Activated CD8-positive, alpha-beta memory T cell treated with anti-CD3 and anti-CD28 coated beads for 1 hour (primary cell): ENCODE results near the gene PCNT.
"Not testable (repeated sequence)": the region's sequence is repeated elsewhere in the genome, so short reads cannot be mapped to it uniquely, and the experiment has no call there.

Source experiments
- DNase-seq, 2 donors: peaks; one replicate each; pipeline ENCODE4 v3.0.0-alpha.2; 2020; ENCODE audit warnings: low read depth in 1 of 2; ENCODE audit errors: extremely low read depth in 1 of 2

PCNT gene

GRCh38 chr21:46441331-46441730 lies 117.4 kb downstream of the PCNT start:
- no peak for DNase-seq

GRCh38 chr21:46441961-46442498 lies 118.1 kb downstream of the PCNT start:
- no peak for DNase-seq

- no peak for DNase-seq
Observed at GRCh38 chr21:46442938-46443337, 119.0 kb downstream of the PCNT start.

- DNase-seq = no peak
Observed at GRCh38 chr21:46443910-46444309, 120.0 kb downstream of the PCNT start.

- DNase-seq = no peak
Observed at GRCh38 chr21:46448108-46448507, 124.2 kb downstream of the PCNT start.

GRCh38 chr21:46448855-46449254 lies 124.9 kb downstream of the PCNT start:
- DNase-seq = not testable (repeated sequence)

DNA sequence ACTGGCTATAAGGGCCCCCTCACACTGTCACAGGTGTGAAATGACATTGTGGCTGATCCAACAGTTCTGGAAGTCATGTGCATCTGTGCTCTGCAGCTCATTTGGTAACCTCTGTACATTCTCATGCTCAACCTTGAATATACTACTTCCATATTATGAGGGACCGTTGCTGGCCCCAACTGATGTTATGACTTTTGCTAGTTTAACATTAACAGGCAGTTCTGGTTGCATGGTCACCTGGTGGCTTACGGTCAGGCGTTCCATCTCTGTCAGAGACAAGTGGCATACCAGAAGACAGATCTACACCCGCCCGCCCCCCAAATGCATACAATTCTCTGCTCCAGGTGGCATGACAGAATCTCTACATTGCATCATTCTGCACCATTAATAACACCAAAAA lies 128.8 kb downstream of the PCNT start:
- DNase-seq = no peak

GRCh38 chr21:46454142-46454541 lies 130.2 kb downstream of the PCNT start:
- DNase-seq = no peak

- no peak for DNase-seq
Observed at GRCh38 chr21:46454634-46455390, 130.9 kb downstream of the PCNT start.

DNA sequence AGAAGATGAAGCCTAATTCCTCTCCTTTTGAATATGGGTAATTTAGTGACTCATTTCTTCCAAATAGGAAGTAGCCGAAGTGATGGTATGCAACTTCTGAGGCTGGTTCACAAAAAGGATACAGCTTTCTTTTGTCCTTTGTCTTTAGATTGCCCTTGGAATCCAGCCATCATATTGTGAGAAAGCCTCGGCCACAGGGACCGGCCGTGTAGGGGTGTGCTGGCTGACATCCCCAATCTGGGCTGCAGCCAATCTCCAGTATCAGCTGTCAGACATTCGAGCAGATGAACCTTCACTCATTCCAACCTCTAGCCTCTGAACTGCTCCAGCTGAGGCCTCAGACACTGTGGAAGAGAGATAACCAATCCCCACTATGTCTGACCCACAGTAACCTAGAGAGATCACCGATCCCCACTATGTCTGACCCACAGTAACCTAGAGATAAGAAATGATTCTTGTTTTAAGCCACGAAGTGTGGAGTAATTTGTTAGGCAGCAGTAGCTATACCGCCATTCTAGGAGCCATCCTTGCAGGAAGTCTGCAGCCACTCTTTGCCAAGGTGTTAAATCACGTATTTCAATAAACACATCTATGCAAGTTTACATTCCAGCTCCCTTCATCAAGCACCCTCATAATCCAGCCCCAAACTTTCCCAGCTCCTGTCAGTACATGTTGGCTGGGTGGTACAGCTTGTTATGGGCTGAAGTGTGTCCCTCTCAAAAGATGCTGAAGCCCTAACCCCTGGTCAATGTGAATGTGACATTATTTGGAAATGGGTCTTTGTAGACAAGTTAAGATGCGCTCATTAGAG lies 131.8 kb downstream of the PCNT start:
- no peak for DNase-seq

DNA sequence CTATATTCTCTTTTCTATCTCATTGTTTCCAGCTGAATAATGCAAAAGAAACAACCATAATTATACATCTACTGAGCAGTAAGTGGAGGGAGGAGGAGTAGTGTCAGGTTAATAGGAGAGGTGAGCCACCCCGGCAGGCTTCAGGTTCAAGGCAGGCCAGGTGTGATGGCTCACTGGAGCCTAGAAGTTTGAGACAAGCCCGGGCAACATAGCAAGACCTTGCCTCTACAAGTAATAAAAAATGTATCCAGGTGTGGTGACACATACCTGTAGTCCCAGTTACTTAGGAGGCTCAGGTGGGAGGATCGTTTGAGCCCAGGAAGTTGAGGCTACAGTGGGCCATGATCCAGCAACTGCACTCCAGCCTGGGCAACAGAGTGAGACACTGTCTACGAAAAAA lies 132.8 kb downstream of the PCNT start:
- no peak for DNase-seq

DNA sequence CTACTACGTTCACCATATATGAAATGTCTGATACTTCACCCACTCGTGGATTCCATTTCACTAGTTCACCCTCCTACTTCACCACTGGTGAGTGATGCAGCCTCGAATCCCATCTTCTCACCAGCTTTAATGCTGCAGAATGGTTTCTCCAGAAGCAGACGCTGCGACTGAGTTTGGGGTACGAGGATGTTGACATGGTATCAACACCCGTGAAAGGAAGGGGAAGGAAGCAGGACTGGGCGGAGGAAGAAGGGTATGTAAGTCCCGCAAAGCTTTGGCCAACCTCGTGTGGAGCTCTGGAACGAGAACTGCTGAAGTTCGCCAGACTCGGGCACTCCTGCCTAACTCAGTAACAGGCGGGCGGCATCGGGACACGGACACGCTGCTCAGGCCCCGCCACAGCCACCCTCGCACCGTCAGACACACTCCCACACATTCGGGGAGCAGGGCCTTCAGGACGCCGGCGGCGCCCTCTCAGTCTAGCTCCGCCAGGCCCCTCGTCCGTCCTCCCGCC lies 133.9 kb downstream of the PCNT start:
- no peak for DNase-seq

DNA sequence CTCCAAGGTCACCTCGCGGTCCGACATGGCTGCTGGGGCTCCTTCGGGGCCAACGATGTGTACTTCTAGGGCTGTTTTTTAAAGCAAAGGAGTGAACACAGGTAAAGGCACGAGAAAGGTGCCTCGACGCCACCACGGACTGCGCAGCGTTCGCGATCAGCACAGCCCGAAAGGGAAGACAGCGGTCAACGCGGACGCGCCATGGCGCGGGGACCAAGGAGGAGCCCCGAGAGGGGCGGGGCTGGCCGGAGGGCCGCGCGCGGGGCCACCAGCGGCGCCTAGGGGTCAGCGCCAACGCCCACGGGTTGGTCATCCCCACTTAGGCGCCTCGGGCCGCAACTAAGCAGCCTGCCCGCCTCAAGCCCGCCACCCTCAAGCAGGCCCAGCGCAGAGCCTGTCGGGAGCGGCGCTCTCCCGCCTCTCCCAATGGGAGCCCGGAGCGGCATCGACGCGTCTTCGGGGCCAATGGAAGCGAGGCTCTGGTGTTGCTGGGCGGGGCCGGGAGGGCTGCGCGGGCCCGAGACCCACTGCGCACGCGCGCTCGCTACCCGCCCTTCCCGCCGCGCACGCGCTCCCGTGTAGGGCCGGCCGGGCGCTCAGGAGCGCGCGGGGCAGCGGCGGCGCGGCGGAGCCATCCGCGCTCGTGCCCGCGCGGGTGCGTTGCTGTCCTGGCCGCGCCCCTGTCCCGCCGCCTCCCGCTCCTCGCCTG lies 134.5 kb downstream of the PCNT start, which contains the start of gene DIP2A:
DIP2A (plus strand) TSS at position 577 of the 709 bp plus-strand sequence. CDS start 241 bp downstream, outside the sequence.
- DNase-seq = peak; percentile 79 to 85

- DNase-seq = no peak
Observed at GRCh38 chr21:46459024-46459355, 135.0 kb downstream of the PCNT start.

DNA sequence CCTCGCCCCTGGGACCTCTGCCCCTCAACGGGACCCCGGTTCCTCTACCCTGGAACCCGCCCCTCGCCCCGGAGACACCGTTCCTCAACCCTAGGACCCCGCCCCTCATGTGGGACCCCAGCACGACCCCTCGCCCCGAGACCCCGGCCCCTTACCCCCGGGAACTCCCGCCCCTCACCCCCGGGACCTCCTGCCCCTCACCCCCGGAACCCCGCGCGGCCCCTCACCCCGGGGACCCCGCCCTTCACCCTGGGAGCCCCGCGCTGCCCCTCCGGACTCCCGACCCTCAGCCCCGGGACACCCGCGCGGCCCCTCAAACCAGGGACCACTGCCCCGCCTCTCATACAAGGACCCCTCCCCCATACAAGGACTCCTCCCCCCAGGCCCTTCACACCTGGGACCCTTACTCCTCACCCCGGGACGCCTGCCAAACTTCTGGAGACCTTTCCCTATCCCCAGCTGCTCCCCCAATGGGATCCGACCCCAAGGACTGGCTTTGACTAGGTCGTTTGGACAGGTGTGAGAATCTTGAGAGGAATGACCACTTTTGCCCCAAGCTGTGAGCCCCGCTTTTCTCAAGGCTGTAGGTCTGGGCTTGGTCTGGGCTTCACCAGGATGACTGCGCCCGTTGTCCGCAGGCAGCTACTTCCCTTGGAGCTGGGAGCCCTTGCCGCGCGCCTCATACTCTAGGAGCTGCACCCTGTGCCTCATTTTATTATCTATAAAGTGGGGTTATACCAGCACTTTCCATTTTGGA lies 135.6 kb downstream of the PCNT start:
- peak in 1 of 2 donors; percentile 4 for DNase-seq

- DNase-seq = no peak
Observed at GRCh38 chr21:46461909-46462308, 138.0 kb downstream of the PCNT start.

- not testable (repeated sequence) for DNase-seq
Observed at GRCh38 chr21:46465153-46465552, 141.2 kb downstream of the PCNT start.

DNA sequence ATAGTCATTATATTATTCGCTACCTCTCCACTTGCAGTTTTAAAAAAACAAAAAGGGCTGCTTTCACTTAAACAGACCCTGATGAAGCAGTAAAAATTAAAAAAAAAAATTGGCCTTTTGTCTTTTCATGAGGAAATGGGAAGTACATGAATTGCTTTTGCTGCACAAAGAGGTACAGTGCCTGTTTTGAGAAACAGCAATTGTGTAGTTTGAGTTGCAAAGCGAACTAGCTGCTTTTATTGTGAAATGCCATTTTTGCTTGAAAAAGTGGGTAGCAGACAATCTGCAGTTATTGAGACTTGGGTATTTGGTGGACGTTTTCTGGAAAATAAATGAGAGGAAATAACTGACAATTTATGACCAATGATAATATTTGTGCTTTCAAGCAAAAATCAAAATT lies 141.7 kb downstream of the PCNT start:
- DNase-seq = no peak

GRCh38 chr21:46468108-46468774 lies 144.3 kb downstream of the PCNT start:
- DNase-seq = no peak

- no peak for DNase-seq
Observed at GRCh38 chr21:46469275-46469674, 145.3 kb downstream of the PCNT start.
